ENCODE measurements around the gene PTH1R.

The PTH1R gene

DNA sequence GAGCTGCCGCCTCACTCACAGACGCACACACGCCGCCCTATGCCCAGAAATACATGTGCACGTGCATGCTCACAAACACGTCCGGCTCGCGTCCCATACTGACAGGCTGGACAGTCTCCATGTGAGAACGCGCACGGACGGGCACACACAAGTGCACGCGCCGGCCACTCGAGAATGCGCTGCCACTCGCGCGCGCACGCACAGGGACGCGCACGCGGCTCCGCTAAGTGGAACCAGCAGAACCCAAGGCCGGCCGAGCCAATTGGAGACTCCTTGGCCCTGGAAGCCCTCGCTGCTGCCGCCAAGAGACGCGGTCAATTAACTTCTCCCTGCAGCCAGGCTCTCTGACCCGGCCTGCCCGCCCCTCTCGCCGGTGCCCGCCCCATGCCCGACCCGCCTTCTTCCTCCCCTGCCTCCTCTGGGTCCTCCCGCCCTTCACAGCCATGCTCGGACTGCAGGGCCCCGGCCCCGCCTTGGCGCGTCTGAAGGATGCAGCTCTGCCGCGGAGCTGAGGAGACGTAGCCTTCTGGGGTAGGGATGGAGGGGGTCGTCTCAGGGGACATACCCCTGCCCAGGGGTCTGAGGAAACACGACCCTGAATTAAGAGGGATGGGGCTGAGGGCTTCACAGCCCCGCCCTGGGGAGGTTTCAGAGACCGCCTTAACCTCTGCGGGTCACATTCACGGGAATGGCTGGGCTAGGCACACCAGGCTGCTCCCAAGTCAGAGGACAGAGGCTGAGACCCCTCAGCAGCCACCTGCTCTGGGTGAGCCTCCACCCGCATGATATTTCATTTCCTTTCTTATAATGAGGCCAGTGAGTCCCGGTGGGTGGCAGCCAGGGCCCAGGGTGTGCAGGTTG lies 15.0 kb downstream of the PTH1R start:
- POLR2A ChIA-PET (ENCODE audit: low non-redundant PET) = no interaction called here
- TF ChIP-seq, protein P1, sequence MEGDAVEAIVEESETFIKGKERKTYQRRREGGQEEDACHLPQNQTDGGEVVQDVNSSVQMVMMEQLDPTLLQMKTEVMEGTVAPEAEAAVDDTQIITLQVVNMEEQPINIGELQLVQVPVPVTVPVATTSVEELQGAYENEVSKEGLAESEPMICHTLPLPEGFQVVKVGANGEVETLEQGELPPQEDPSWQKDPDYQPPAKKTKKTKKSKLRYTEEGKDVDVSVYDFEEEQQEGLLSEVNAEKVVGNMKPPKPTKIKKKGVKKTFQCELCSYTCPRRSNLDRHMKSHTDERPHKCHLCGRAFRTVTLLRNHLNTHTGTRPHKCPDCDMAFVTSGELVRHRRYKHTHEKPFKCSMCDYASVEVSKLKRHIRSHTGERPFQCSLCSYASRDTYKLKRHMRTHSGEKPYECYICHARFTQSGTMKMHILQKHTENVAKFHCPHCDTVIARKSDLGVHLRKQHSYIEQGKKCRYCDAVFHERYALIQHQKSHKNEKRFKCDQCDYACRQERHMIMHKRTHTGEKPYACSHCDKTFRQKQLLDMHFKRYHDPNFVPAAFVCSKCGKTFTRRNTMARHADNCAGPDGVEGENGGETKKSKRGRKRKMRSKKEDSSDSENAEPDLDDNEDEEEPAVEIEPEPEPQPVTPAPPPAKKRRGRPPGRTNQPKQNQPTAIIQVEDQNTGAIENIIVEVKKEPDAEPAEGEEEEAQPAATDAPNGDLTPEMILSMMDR (conservative IDR thresholded peaks at IDR 0.05; ENCODE audit: low read depth) = 0 out of 2 replicates have a peak, but pooled peaks have one; percentile 8
- peak; percentile 64 for DNase-seq (ENCODE audit: low spot score)
- peak overlapping the region; percentile 43 for H3K27ac ChIP-seq
- CTCF ChIA-PET = no interaction called here

DNA sequence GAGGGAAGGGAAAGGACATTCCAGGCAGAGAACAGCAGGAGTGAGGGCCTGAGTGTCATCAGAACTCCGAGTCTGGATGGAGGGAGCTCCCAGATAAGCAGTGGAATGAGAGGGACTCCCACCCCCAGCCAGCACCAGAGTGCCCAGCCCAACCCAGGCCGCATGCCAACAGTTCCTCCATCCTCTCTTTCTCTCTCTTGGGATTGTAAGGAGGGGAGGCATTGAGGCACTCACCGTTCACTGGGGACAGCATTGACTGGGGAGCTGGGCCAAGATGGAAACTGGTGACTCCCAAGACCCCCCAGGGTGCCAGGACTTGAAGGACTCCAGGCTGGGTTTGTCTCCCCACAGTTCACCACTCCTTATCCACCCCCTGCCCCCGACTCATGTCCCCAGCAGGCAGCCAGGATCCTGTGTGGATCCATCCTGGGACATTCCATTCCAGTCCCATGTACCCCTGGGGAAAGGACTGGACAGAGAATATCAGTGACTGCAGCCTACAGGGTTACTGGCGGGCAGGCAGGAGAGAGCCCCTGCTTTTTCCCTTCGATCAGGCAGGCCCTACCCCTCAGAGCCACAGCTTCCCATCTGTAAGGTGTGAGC lies 15.7 kb downstream of the PTH1R start:
- H3K27ac ChIP-seq = peak overlapping the region; percentile 43; the same call in 1 of the 2 replicates
- no peak for DNase-seq (ENCODE audit: low spot score)
- POLR2A ChIA-PET (ENCODE audit: low non-redundant PET) = no interaction called here
- TF ChIP-seq, protein P1 (conservative IDR thresholded peaks at IDR 0.05; ENCODE audit: low read depth) = no peak
- CTCF ChIA-PET = no interaction called here

DNA sequence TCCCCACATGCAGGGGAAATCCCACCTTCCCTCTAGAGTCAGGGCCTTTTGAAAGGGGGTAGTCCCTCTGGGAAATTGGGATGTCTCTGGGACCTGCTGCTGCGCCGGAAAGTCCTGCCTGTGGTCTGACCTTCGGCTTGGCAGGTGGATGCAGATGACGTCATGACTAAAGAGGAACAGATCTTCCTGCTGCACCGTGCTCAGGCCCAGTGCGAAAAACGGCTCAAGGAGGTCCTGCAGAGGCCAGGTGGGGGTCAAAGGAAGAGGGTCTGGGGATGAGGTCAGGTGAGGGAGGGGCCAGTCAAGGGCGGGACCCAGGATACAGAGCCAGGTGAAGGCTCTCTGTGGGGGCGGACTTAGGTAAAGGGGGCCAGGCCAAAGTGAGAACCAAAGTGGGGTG lies 16.2 kb downstream of the PTH1R start:
- ChIA-PET POLR2A (ENCODE audit: low non-redundant PET) (no interaction called here), CTCF (no interaction called here)
- no peak overlapping the region for H3K27ac ChIP-seq
- DNase-seq (ENCODE audit: low spot score) = no peak
- TF ChIP-seq, protein P1 (conservative IDR thresholded peaks at IDR 0.05; ENCODE audit: low read depth) = no peak

DNA sequence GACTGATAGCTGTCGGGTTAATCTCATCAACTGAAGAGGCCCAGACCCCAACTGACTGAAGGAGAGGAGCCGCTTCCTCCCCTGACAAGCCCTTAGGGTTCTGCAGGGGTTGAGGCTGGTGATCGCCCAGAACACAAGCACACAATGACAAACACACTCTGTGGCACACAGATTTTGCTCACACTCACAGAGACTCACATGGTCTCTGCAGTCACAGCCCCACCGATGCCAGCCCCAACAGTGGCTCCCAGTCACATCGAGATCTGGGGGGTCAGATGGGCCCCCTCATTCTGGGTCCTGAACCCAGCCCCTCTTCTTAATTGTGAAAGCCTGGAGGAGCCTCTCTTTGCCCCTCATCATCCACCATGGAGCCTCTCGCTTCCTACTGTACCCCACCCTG lies 16.7 kb downstream of the PTH1R start:
- DNase-seq (ENCODE audit: low spot score) = no peak
- POLR2A ChIA-PET (ENCODE audit: low non-redundant PET) = no interaction called here

DNA sequence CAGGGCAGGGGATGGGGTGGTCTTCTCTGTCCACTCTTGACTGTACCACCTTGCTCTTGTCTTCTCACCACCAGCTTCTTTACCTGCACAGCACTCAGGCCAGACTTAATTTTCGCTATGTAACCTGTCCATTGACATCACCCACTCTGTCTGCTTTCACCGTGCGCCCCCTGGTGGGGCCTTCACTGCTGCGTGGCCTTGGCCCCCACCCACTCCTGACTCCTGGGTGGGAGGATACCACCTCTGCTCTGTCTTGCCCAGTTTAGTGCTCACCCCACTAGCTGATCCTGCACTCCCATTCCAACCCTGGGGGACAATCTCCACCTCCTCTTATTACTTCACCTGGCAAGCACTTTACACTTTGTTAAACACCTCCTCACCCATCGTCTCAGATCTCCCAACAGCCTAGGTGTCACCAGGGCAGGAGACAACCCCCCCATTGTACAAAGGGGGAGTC lies 17.7 kb downstream of the PTH1R start:
- TF ChIP-seq, protein P1 (conservative IDR thresholded peaks at IDR 0.05; ENCODE audit: low read depth) = peak; percentile 86
- POLR2A ChIA-PET (ENCODE audit: low non-redundant PET) = no interaction called here
- H3K27ac ChIP-seq = no peak overlapping the region
- CTCF ChIA-PET = interaction anchor here (0.6 to 1.5 kb wide), 8 partner anchors 11 to 202 kb away, joined by 3 to 5 read pairs (median 3); partner anchors contain the start of genes ALS2CL and PRSS50
- DNase-seq (ENCODE audit: low spot score) = no peak

More for the DNA sequence above, 16.7 kb downstream of the PTH1R start:
- CTCF ChIA-PET = interaction anchor here (1.2 kb wide), 1 partner anchor 186 kb away, joined by 3 read pairs; no protein-coding TSS in a partner anchor
- H3K27ac ChIP-seq = no peak overlapping the region
- TF ChIP-seq, protein P1 (conservative IDR thresholded peaks at IDR 0.05; ENCODE audit: low read depth) = no peak

DNA sequence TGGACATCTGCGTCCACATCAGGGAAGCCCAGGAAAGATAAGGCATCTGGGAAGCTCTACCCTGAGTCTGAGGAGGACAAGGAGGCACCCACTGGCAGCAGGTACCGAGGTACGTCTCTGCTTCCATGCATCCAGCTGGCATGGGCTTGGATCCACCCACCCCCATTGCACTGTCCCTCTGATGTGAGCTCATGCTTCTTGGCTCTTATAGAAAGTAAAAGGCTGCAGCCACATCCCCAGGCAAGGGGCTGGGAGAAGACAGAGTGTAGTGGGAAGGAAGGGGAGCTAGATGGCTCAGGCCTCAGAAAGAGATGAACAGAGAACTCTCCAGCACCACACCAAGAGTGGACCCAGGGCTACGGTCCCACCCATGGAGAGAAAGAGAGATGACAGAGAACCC lies 18.2 kb downstream of the PTH1R start:
- DNase-seq (ENCODE audit: low spot score) = no peak
- ChIA-PET POLR2A (ENCODE audit: low non-redundant PET) (no interaction called here), CTCF (interaction anchor here (0.5 to 1.5 kb wide), 5 partner anchors 10 to 203 kb away, joined by 3 to 5 read pairs (median 3); partner anchors contain the start of gene ALS2CL)
- H3K27ac ChIP-seq = no peak overlapping the region
- TF ChIP-seq, protein P1 (conservative IDR thresholded peaks at IDR 0.05; ENCODE audit: low read depth) = no peak

All from RWPE1 (cell line).